ENCODE data around the gene CLCA4. TPM values are rescaled to one million over a fixed set of nuclear protein-coding genes. Genes with fewer than 3 reads are reported as not detected.

The CLCA4 gene
- total and polyA plus RNA-seq, 9 of the 15 experiments (the other 6 are each of a cell fraction or from before 2014, with no cell fraction given): not detected

GRCh38 chr1:86594284-86594770, 47.4 kb downstream of the CLCA4 start:
- Histone ChIP-seq H4K20me1 (replicated peaks; ENCODE audit: control insufficient read depth, insufficient read depth, low read length) (no peaks in the 10 kb centered on the region), H3K4me2 (ENCODE audit: insufficient read depth, low read length) (no peak overlapping the region), H3K27ac (ENCODE audit: extremely low read depth, low read depth, low read length) (no peak overlapping the region), H3K4me3 (no peak overlapping the region), H3K9ac (ENCODE audit: insufficient read depth in 1 of 2, low read depth in 2 of 2, low read length in 2 of 2) (no peak overlapping the region), H2AFZ (ENCODE audit: low read depth, low read length) (no peak overlapping the region), H3K36me3 (ENCODE audit: control insufficient read depth, insufficient read depth, low read length) (no peaks in the 10 kb centered on the region), H3K79me2 (ENCODE audit: control insufficient read depth, insufficient read depth, low read length) (no peaks in the 10 kb centered on the region), H3K9me3 (replicated peaks; ENCODE audit: control insufficient read depth, insufficient read depth, low read depth, low read length) (no peaks in the 10 kb centered on the region), H3K9me1 (ENCODE audit: control insufficient read depth, insufficient read depth, low read length) (no peaks in the 10 kb centered on the region), H3K4me1 (replicated peaks in 1 of 2; ENCODE audit: control insufficient read depth in 2 of 2, insufficient read depth in 2 of 2, low read length in 2 of 2) (no peaks in the 10 kb centered on the region), H3K27me3 (ENCODE audit: control insufficient read depth in 2 of 2, insufficient read depth in 2 of 2, low read length in 2 of 2) (no peaks in the 10 kb centered on the region)
- ATAC-seq (no peak), FAIRE-seq (no peak), DNase-seq (ENCODE audit: extremely low read depth in 1 of 4, low spot score in 3 of 4) (no peak)
- ChIA-PET CTCF (ENCODE audit: low intra/inter-chr PET ratio) (no interaction called here), POLR2A (no interaction called here)
- intact Hi-C loops (cut with micrococcal nuclease): no loop called here
- TF ChIP-seq, protein P1, sequence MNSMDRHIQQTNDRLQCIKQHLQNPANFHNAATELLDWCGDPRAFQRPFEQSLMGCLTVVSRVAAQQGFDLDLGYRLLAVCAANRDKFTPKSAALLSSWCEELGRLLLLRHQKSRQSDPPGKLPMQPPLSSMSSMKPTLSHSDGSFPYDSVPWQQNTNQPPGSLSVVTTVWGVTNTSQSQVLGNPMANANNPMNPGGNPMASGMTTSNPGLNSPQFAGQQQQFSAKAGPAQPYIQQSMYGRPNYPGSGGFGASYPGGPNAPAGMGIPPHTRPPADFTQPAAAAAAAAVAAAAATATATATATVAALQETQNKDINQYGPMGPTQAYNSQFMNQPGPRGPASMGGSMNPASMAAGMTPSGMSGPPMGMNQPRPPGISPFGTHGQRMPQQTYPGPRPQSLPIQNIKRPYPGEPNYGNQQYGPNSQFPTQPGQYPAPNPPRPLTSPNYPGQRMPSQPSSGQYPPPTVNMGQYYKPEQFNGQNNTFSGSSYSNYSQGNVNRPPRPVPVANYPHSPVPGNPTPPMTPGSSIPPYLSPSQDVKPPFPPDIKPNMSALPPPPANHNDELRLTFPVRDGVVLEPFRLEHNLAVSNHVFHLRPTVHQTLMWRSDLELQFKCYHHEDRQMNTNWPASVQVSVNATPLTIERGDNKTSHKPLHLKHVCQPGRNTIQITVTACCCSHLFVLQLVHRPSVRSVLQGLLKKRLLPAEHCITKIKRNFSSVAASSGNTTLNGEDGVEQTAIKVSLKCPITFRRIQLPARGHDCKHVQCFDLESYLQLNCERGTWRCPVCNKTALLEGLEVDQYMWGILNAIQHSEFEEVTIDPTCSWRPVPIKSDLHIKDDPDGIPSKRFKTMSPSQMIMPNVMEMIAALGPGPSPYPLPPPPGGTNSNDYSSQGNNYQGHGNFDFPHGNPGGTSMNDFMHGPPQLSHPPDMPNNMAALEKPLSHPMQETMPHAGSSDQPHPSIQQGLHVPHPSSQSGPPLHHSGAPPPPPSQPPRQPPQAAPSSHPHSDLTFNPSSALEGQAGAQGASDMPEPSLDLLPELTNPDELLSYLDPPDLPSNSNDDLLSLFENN (IDR thresholded peaks at IDR 0.05; ENCODE audit: low read depth in 2 of 2, low read length in 2 of 2): no peak
- TF ChIP-seq ZNF175 (CRISPR knock-in tag; IDR thresholded peaks at IDR 0.05; ENCODE audit: low read depth) (no peak), SIRT6 (IDR thresholded peaks at IDR 0.05; ENCODE audit: low read depth, low read length) (no peak), SMC3 (conservative IDR thresholded peaks at IDR 0.05; ENCODE audit: insufficient read depth, low read depth, low read length) (no peak), ATF3 (IDR thresholded peaks at IDR 0.05) (no peak), ATF3 (CRISPR knock-in tag; conservative IDR thresholded peaks at IDR 0.05) (no peak), GTF2B (IDR thresholded peaks at IDR 0.05; ENCODE audit: extremely low read depth, insufficient read length) (no peak), TEAD1 (CRISPR knock-in tag; IDR thresholded peaks at IDR 0.05) (no peak)
- in situ Hi-C loops (cut with MboI): no loop called here
- BruUV-seq (replicated peaks): no TSS peak

Data from K562 (cell line).